Mesendoderm (in vitro differentiated cells): ENCODE results near the gene ADORA1.

Experiments
- DNase-seq: peaks from one replicate; pipeline ENCODE4 v3.0.0; 2013
- H2AK5ac ChIP-seq: 2 replicates; pipeline ENCODE4 v1.6.1; 2013; ENCODE audit warnings: low read length, inconsistent platforms
- H2BK120ac ChIP-seq: 2 replicates; pipeline ENCODE4 v1.6.1; 2013; ENCODE audit warnings: low read depth, mild to moderate bottlenecking, low read length, moderate library complexity, mixed read lengths
- H2BK15ac ChIP-seq: replicated peaks from 2 replicates; pipeline ENCODE4 v1.6.1; 2013; ENCODE audit warnings: low read depth, mild to moderate bottlenecking, moderate library complexity
- H2BK5ac ChIP-seq: 2 replicates; pipeline ENCODE4 v1.6.1; 2013; ENCODE audit warnings: low read length, inconsistent platforms
- H3K18ac ChIP-seq: 2 replicates; pipeline ENCODE4 v1.6.1; 2013; ENCODE audit warnings: mild to moderate bottlenecking, low read length, mixed read lengths
- H3K23ac ChIP-seq: one replicate; pipeline ENCODE4 v1.6.1; 2013; ENCODE audit warnings: low read length
- H3K27ac ChIP-seq: 2 replicates; pipeline ENCODE4 v1.5.1; 2013; ENCODE audit warnings: low read depth, mild to moderate bottlenecking, inconsistent platforms, low read length, moderate library complexity
- H3K27me3 ChIP-seq: 2 replicates; pipeline ENCODE4 v1.6.1; 2013; ENCODE audit warnings: low read length, control low read depth, mild to moderate bottlenecking, inconsistent platforms; ENCODE audit not compliant: insufficient read depth, poor library complexity
- H3K36me3 ChIP-seq: 2 replicates; pipeline ENCODE4 v1.6.1; 2013; ENCODE audit warnings: low read length, inconsistent platforms; ENCODE audit not compliant: control insufficient read depth, insufficient read depth
- H3K4ac ChIP-seq: one replicate; pipeline ENCODE4 v1.6.1; 2013; ENCODE audit warnings: low read depth, mild to moderate bottlenecking, low read length, moderate library complexity
- H3K4me1 ChIP-seq: 2 replicates; pipeline ENCODE4 v1.6.1; 2013; ENCODE audit warnings: low read depth, low read length, inconsistent platforms; ENCODE audit not compliant: control insufficient read depth
- H3K4me2 ChIP-seq: 2 replicates; pipeline ENCODE4 v1.6.1; 2013; ENCODE audit warnings: low read length
- H3K4me3 ChIP-seq: 2 replicates; pipeline ENCODE4 v1.5.1; 2013; ENCODE audit warnings: mild to moderate bottlenecking, low read length
- H3K56ac ChIP-seq: one replicate; pipeline ENCODE4 v1.6.1; 2013; ENCODE audit warnings: low read length
- H3K79me1 ChIP-seq: 2 replicates; pipeline ENCODE4 v1.6.1; 2013; ENCODE audit warnings: low read length, inconsistent platforms
- H3K79me2 ChIP-seq: 2 replicates; pipeline ENCODE4 v1.6.1; 2013; ENCODE audit warnings: mild to moderate bottlenecking, low read length; ENCODE audit not compliant: control insufficient read depth, insufficient read depth
- H3K9ac ChIP-seq: 2 replicates; pipeline ENCODE4 v1.6.1; 2013; ENCODE audit warnings: low read length, inconsistent platforms
- H4K5ac ChIP-seq: one replicate; pipeline ENCODE4 v1.6.1; 2013; ENCODE audit warnings: low read length
- H4K8ac ChIP-seq: one replicate; pipeline ENCODE4 v1.6.1; 2013; ENCODE audit warnings: low read depth, mild to moderate bottlenecking, control low read depth, low read length, moderate library complexity
- WGBS: extraction: QIAGEN DNeasy Blood & Tissue Kit; methylation state at CpG from one replicate; pipeline ENCODE4 v1.1.7; 2013; ENCODE audit warnings: low lambda C conversion rate, missing lambda C conversion rate; ENCODE audit not compliant: insufficient coverage; ENCODE audit errors: extremely low coverage; 5-methylcytosine and 5-hydroxymethylcytosine counted together

Gene ADORA1

DNA sequence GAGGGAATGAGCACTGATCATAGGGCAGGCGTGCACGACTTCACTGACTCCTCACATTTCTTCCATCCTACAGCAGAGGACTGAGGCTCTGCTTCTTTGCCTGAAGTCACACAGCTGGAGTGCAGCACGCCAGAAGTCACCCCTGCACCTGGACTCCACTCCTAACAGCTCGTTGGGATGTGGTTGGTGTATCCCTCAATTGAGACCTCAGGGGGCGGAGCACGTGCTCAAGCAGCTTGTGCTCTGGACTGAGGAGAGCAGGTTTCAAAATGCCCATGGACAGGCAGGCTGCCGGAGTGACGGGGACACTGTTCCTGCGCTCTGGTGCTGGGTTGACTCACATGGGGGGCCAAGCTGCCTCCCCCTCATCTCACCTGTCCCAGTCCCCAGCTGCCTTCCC, 88.0 kb downstream of the ADORA1 start:
- no CpG with 5 or more reads among the region's 9 CpGs for WGBS
- H2BK5ac ChIP-seq, result no peak overlapping the region
- H3K27me3 ChIP-seq, result no peaks in the 10 kb centered on the region

DNA sequence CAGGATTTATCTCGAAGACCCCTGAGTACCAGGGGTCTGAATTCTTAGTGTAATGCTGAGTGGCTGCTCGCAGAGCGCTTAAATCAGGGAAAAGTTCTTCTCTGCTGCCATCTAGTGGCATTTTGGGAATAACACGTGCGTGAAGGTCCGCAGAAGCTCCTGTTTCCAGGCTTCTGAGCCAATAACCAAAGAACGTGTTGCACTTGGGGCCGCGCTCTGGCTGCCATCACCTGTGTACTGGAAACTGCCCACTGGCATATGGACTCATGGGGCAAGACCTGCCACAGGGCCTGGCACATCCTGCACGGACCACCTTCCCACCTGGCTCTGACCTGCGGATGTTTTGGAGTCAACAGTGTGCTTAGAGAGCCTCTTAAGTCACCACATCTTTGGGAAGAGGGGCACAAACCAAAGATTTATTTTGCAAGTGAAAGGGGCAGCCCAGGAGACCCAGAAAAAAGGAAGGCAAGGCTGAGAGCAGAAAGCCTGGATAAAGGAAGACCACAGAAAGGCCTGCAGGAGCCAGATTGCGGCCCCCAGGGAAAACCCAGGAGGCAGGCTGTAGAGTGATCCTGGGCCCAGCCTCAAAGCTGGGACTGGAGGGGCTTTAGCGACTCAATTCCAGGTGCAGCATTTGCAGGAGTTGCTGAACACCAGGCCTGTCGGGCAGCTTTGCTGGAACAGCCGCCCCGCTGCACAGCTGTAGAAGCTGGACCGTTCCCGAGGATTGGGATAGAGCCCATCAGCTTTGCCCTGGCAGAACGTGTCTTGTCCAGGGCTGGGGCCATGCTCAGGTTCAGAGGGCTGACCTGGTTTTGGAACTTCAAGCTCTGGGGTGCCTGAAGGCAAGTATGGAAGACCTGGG, 89.0 kb downstream of the ADORA1 start:
- peak overlapping the region; percentile 30 for H3K23ac ChIP-seq
- no peaks in the 10 kb centered on the region for H3K27me3 ChIP-seq
- no peak overlapping the region for H2BK5ac ChIP-seq
- H3K18ac ChIP-seq, result no peak overlapping the region
- H2BK120ac ChIP-seq, result no peak overlapping the region
- no peak overlapping the region for H3K4me2 ChIP-seq
- H3K4me1 ChIP-seq, result no peaks in the 10 kb centered on the region
- H3K36me3 ChIP-seq, result no peaks in the 10 kb centered on the region
- no peak overlapping the region for H3K4ac ChIP-seq
- H3K79me1 ChIP-seq, result no peaks in the 10 kb centered on the region
- no peaks in the 10 kb centered on the region for H3K79me2 ChIP-seq
- H3K27ac ChIP-seq, result no peak overlapping the region
- no peak overlapping the region for H2AK5ac ChIP-seq
- no peak overlapping the region for H2BK15ac ChIP-seq
- peak; percentile 82 for DNase-seq
- H3K9ac ChIP-seq, result no peak overlapping the region
- no peak overlapping the region for H4K5ac ChIP-seq
- H4K8ac ChIP-seq, result no peak overlapping the region
- WGBS, result no CpG with 5 or more reads among the region's 19 CpGs
- no peak overlapping the region for H3K4me3 ChIP-seq
- H3K56ac ChIP-seq, result no peak overlapping the region

More for the DNA sequence above, 88.0 kb downstream of the ADORA1 start:
- Histone ChIP-seq H3K56ac (peak overlapping the region; percentile 2), H3K4ac (no peak overlapping the region), H4K8ac (no peak overlapping the region), H3K4me3 (no peak overlapping the region), H2BK120ac (no peak overlapping the region), H3K4me2 (no peak overlapping the region), H2BK15ac (no peak overlapping the region), H3K4me1 (no peaks in the 10 kb centered on the region), H4K5ac (no peak overlapping the region), H3K18ac (peak overlapping the region; percentile 3), H3K23ac (no peak overlapping the region), H3K9ac (no peak overlapping the region), H3K79me1 (no peaks in the 10 kb centered on the region), H3K27ac (no peak overlapping the region), H2AK5ac (no peak overlapping the region), H3K36me3 (no peaks in the 10 kb centered on the region), H3K79me2 (no peaks in the 10 kb centered on the region)
- DNase-seq, result no peak
